ENCODE results near the gene TAS2R39.
"Not testable (repeated sequence)": the region's sequence is repeated elsewhere in the genome, so short reads cannot be mapped to it uniquely, and the experiment has no call there.

TAS2R39 gene

GRCh38 chr7:143183024-143183423 is at the start of gene TAS2R39:
TAS2R39 (plus strand) TSS chr7:143183419; CDS start chr7:143183419, 0 bp downstream.
- no peak for DNase-seq

DNA sequence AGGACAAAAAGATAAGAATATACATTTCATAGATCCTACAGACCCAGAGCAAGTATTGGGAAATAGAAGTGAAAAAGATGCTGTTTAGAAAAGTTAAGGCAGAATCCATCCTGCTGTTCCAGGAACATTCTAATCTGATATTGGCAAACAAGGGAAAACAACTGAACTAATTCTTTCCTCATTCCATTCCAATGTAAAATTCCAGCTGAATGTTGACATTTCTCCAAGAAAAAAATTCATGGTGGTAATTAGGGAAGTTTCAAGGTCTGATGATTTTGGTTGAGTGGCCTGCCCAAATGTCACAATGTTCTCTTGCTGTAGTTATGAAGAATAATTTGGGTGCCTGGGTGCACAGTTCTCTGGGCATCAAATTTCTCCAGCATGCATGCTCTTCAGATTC is 36.1 kb upstream of the TAS2R39 start:
- no peak for DNase-seq

GRCh38 chr7:143148050-143148449 is 35.2 kb upstream of the TAS2R39 start:
- no peak for DNase-seq

DNA sequence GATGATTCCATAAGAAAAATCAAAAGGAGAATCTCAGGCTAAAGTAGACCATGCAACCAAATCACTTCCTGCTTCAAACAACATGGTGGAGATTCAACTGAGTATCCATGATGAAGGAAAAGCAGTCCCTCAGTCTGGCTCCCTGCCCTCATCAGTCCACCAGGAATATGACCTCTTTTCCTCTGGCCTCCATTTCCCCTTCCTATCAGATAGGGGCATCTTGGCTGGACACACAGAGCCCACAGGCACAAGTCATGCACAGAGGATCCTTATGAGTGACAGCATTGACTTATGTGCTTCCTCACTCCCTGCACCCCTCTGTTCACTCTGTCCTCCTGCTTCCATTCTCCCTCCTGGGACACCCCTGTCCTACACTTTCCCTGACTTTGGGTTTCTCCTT is 34.6 kb upstream of the TAS2R39 start:
- DNase-seq = no peak

DNA sequence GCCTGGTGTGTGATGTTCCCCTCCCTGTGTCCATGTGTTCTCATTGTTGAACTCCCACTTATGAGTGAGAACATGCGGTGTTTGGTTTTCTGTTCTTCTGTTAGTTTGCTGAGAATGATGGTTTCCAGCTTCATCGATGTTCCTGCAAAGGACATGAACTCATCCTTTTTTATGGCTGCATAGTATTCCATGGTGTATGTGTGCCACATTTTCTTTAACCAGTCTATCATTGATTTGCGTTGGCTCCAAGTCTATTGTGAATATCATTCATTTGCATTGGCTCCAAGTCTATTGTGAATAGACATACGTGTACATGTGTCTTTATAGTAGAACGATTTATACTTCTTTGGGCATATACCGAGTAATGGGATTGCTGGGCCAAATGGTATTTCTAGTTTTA is 32.5 kb upstream of the TAS2R39 start:
- DNase-seq = not testable (repeated sequence)

GRCh38 chr7:143158617-143159016 is 24.6 kb upstream of the TAS2R39 start:
- DNase-seq = not testable (repeated sequence)

GRCh38 chr7:143171697-143172096 is 11.5 kb upstream of the TAS2R39 start:
- DNase-seq = no peak

DNA sequence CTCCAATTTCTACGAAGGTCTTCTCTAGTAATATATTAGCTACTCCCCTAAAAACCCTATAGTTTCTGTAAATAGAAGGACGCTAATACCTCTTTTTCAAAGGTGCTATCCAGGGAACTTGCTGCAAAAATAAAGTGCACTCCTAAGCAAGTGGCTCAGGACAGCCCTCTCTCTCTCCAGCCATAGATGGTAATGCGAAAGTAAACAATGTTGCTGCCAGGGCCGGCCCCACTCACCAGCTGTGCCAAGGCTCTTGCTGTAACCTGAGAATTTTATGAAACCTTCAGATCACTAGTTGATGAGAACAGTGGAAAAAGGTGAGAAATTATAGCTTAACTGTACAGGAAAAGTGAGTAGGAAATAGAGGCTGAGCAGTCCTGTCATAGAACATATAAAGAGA is 10.9 kb upstream of the TAS2R39 start:
- DNase-seq = no peak

GRCh38 chr7:143176128-143176527 is 7.1 kb upstream of the TAS2R39 start:
- no peak for DNase-seq

DNA sequence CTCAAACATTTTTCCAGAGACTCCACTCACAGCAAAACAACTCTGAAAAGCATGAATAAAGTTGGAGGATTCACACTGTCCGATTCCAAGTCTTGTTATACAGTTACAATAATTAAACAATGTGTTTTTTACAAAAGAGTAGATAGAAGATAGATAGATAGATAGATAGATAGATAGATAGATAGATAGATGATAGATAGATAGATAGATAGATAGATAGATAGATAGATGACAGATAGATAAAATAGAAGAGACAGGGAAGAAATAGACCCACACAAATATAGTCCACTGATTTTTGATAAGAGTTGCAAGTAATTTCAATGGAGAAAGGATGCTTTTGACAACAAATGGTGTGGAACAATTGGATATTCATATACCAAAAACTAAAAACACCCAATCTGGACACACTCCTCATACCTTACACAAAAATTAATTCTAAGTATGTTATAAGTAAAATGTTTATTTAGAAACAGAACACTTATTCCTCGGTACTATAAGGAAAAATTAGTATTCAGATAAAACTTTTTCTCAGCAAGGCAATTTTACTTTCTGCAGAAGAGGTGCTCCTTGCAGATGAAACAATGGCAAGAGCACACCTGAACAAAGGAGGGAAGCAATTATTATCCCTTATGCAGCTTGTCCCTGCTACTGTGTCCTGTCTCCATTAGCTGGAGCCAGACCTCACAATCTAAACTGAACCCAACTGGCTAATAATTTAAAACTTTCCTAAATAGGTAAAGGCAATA is 5.7 kb upstream of the TAS2R39 start:
- peak; percentile 20 for DNase-seq

DNA sequence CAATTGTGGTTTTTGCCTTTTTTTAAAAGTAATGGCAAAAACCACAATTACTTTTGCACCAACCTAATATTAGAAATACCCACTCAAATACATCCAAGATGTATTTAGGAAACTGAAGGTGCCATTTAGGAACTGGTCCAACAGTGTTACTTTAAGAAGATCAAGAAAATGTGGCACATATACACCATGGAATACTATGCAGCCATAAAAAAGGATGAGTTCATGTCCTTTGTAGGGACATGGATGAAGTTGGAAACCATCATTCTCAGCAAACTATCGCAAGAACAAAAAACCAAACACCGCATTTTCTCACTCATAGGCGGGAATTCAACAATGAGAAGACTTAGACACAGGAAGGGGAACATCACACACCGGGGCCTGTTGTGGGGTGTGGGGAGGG is 2.4 kb upstream of the TAS2R39 start:
- DNase-seq = not testable (repeated sequence)

DNA sequence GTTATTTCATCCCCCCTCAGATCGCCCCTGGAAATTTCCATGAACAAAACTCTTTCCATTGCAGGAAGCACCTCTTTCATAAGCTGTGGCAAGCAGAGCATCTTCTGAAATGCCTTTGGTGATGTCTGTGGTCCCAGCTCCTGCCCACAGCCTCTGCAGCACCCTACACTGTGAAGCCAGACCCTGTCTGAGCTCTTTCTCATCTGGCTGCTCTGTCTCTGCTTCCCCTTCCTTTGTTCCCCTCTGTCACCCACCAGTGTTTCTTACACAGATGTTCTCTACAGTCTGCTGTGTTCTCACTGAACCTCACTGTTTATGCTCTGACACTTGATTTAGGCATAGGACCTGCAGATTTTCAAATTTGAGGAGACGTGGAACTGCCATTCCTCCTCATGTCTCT is 1.9 kb upstream of the TAS2R39 start:
- no peak for DNase-seq

DNA sequence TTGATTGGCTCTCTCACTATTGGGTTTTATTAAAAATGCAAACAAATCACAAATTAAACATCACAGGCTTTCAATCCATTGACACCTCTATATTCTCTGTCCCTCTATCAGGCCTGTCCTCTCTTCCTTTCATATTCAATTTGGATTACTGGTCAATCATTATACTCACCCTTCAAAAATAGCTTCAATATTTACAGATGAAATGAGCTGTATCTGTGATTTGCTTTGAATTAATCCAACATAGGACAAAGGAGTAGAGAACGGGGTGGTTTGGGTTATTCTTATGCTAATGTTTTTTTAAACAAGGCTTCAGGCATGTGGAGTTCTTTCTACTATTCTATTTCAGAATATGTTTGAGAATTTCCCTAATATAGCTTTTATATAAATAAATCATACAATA is 2.3 kb downstream of the TAS2R39 start:
- DNase-seq = no peak

DNA sequence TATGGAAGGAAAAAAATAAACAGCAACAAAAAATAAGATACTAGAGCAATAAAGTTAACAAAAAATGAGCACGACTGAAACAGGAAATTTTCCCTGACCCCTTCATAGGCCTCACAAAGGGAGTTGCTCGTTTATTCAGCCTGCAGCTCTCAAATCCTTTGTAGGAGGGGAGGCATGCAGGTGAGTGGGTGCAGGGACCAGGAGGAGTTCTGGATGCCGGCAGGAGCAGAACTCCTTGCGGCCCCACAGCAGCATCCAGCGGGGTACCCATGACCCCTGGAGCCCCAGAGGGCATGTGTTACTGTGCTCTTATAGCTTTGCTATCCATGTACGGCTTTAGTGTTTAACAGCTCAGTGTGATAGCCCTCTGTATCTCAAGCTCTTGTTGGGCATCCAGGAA is 5.8 kb downstream of the TAS2R39 start:
- DNase-seq = no peak

DNA sequence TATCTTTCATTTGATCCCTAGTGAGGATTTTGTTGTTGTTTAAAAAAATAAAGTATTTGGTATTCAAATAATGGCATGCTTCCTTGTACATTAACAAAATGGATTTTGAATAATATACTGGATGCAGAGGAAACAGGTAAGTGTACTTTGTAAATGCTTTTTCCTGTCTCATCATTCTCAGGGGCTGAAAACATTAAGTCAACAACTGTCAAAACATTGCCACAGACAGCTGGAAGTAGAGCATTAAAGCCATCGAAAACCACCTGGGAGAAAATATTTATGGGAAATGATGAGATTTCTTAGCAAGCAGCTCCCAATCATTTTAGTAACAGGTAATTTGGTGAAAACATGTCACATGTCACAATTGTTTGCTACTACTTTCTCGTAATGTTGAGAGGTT is 10.7 kb downstream of the TAS2R39 start:
- no peak for DNase-seq

GRCh38 chr7:143199040-143199439 is 15.8 kb downstream of the TAS2R39 start:
- DNase-seq = no peak

GRCh38 chr7:143202161-143202560 is 18.9 kb downstream of the TAS2R39 start:
- DNase-seq = no peak

DNA sequence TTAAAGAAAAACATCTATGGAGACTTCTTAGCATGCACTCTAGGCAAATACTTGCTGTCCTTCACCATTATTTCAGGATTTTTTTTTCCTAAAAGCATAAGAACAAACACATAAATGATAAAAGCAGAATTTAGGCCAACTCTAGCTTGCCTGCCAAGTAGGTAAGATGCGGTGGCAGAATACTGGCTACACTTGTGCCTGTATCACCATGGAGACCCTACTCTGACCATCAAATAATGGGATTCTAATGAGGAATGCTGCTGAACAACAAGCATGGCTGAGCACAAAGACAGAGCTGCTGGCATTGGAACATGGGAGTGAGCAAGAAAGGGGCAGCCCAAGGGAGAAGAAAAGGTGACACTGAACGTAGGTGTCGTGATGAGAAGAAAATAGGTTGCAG is 20.2 kb downstream of the TAS2R39 start:
- no peak for DNase-seq

- DNase-seq = peak; percentile 90
These were observed 22.5 kb downstream of the TAS2R39 start for GRCh38 chr7:143205560-143206293.

- no peak for DNase-seq
These were observed 27.3 kb downstream of the TAS2R39 start for GRCh38 chr7:143210541-143210940.

DNA sequence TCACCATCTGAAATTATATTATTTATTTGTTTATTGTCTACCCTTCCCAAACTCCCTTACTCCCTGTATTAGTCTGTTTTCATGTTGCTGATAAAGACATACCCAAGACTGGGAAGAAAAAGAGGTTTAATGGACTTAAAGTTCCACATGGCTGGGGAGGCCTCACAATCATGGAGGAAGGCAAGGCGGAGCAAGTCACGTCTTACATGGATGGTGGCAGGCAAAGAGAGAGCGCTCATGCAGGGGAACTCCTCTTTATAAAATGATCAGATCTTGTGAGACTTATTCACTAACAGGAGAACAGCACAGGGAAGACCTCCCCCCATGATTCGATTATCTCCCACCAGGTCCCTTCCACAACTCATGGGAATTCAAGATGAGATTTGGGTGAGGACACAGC is 30.3 kb downstream of the TAS2R39 start:
- not testable (repeated sequence) for DNase-seq

GRCh38 chr7:143214789-143215679 is 31.8 kb downstream of the TAS2R39 start:
- peak; percentile 93 for DNase-seq

DNA sequence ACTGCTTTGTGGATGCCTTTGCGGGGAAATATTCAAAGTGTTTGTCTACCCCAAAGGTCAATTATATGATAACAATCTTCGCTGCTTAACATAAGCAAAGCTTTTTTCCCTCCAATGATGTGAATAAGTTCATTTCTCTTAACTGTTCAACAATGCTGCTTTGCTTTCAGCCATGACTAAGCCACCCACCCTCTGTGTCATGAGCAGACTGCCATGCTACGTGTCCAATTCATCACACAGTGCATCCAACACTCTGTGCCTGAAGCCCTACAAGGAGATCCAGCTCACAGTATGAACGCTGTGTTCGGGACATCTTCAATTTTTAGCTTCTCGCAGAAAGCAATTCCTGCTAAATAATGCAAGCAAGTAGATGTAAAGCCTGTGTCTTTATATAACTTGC is 32.9 kb downstream of the TAS2R39 start:
- no peak for DNase-seq

All from hematopoietic multipotent progenitor cell treated with erythropoietin and hydrocortisone succinate and interleukin-3 and kit ligand, for 4 days (in vitro differentiated cells).